ENCODE measurements around the gene TTBK1.

Gene TTBK1

DNA sequence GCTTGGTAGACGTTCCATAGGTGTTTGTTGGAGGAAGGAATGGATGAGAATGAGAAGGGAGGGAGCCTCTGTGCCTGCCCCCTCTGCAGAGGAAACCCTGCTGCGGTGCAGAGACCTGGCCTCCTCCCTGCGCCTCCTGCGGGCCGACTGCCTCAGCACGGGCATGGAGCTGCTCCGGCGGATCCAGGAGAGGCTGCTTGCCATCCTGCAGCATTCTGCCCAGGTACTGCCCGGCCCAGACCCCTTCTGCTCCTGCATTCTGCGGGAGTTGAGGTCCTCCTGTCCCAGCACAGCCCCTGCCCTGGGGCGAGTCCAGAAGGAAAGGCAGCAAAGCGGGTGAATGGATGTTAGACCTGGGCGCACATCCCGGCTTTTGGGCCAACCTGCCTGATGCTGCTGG lies 20.1 kb upstream of the TTBK1 start:
- TF ChIP-seq, protein P1, sequence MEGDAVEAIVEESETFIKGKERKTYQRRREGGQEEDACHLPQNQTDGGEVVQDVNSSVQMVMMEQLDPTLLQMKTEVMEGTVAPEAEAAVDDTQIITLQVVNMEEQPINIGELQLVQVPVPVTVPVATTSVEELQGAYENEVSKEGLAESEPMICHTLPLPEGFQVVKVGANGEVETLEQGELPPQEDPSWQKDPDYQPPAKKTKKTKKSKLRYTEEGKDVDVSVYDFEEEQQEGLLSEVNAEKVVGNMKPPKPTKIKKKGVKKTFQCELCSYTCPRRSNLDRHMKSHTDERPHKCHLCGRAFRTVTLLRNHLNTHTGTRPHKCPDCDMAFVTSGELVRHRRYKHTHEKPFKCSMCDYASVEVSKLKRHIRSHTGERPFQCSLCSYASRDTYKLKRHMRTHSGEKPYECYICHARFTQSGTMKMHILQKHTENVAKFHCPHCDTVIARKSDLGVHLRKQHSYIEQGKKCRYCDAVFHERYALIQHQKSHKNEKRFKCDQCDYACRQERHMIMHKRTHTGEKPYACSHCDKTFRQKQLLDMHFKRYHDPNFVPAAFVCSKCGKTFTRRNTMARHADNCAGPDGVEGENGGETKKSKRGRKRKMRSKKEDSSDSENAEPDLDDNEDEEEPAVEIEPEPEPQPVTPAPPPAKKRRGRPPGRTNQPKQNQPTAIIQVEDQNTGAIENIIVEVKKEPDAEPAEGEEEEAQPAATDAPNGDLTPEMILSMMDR (IDR thresholded peaks at IDR 0.05; ENCODE audit: low read depth, low read length): no peak
- no peak for DNase-seq (ENCODE audit: extremely low read depth, low read depth)

DNA sequence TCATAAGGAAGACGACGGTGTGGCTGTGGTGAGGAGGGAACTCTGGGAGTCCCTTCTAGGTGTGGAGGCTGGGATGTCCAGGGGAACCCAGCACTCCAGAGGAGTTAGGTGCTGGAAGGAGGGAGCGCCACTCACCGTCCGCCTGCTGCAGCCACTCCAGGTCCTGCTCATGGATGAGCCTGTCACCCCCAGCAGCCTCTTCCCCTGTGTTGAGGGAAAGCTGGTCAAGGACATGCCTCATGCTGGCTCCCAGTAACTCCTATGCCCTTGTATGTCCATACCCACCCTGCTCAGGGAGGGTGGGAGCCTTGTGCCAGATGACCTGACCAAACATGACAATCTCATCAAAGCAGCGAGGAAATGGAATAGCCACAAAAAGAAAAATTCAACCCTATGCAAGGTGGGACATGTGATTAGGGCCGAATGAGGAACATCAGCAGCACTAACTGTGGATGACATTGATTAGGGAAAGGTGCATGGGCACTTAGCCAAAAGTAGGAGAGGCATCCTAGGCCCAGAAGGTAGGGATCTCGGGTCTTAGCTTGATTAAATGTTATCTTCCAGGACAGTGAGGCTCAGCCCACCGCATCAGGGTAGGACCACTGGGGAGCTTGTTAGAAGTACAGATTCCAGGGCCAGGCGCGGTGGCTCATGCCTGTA lies 17.0 kb upstream of the TTBK1 start:
- TF ChIP-seq, protein P1 (IDR thresholded peaks at IDR 0.05; ENCODE audit: low read depth, low read length): no peak

DNA sequence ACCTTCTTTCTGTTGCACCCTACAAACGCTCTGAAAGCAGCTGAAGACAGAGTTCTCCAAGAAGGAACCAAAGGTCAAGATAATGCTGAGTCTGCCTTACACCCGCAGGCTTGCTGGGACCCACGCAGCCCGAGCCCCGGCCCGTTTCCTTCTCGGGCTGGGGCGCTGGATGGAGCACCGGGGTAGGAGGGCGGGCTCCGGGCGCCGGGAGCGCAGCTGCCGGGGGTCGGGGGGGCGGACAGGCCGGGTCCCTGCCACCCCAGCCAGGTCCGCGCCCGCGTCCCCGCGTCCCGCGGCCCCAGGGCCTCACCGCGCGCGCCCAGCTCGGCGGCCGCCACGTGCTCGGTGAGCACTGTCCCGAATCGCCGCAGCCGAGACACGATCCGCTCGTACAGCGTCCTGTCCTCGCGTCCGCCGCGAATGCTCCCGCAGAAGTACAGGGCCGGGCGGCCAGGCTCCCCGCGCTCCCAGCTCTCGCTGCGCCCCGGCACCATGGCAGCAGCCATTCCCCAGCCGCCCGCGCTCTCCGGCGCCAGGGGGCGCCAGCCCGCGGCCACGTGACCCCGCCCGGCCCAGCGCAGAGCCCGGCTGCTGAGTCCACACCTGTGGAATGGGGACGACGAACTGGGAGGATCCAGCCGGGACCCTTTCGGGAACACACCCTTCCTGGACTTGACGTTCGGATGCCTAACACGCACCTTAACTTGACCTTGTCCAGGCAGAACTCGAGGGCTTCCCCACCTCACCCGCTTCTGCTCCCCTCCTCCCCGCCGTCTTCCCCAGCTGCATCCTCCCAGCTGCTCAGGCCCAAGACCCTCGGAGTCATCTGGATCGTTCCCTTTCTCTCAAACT lies 14.1 kb upstream of the TTBK1 start, which contains the start of gene DNPH1:
Gene DNPH1 (minus strand): TSS at position 531 of the 852 bp plus-strand sequence. CDS start 25 bp downstream, at position 506.
- DNase-seq (ENCODE audit: extremely low read depth, low read depth): peak; percentile 23
- TF ChIP-seq, protein P1 (IDR thresholded peaks at IDR 0.05; ENCODE audit: low read depth, low read length): peak; percentile 43

More for the DNA sequence above, 17.0 kb upstream of the TTBK1 start:
- DNase-seq (ENCODE audit: extremely low read depth, low read depth): no peak

DNA sequence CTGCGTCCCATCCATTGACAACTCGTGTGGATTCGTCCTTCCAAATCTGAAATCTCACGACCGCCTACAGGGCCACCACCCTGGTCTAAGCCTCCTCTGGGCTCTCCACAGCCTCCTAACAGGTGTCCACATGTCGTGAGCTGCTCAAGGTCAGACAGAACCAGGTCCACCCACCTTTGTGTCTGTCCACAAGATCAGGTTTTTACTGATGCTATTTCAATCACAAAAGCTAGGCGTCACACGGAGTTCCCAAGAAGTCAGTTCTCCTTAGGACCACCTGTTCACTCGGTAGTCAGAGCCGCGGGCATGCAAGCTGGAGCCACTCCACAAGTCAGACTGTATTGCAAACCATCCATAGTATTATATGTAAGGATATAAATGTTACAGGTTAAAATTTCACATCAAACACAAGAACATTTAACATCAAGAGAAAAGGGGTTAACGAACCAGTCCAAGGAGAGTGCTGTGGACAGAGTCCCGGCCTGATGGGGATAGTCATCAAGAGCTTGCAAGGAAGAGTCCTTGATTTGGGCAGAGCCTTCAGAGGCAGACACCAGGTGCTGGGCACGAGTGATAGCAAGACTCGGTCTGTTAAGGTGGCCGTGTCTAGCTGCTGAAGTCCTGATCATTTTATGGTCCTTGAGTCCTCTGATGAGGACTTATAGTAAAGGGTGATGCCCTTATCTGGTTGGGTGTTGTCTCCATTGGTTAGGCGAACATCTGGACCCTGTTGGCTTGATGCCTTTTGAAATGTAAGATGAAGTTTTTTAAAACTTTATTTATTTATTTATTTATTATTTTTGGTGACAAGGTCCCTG lies 13.3 kb upstream of the TTBK1 start:
- no peak for DNase-seq (ENCODE audit: extremely low read depth, low read depth)

DNA sequence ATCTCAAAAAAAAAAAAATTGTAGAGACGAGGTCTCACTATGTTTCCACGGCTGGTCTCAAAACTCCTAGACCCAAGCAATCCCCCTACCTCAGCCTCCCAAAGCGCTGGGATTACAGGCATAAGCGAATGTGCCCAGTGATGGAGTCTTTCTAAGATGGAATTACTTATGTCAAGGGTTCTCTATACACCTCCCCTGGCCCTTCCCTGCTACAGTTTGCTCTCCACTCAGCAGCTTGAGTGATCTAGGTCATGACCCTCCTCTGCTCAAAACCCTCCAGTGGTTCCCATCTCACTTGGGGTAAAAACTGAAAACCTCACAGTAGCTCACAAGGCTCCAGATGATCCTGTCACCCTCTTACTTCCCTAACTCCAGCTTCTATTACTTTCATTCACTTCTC lies 12.2 kb upstream of the TTBK1 start:
- DNase-seq (ENCODE audit: extremely low read depth, low read depth): no peak

More for the DNA sequence above, 13.3 kb upstream of the TTBK1 start:
- TF ChIP-seq, protein P1 (IDR thresholded peaks at IDR 0.05; ENCODE audit: low read depth, low read length): no peak

DNA sequence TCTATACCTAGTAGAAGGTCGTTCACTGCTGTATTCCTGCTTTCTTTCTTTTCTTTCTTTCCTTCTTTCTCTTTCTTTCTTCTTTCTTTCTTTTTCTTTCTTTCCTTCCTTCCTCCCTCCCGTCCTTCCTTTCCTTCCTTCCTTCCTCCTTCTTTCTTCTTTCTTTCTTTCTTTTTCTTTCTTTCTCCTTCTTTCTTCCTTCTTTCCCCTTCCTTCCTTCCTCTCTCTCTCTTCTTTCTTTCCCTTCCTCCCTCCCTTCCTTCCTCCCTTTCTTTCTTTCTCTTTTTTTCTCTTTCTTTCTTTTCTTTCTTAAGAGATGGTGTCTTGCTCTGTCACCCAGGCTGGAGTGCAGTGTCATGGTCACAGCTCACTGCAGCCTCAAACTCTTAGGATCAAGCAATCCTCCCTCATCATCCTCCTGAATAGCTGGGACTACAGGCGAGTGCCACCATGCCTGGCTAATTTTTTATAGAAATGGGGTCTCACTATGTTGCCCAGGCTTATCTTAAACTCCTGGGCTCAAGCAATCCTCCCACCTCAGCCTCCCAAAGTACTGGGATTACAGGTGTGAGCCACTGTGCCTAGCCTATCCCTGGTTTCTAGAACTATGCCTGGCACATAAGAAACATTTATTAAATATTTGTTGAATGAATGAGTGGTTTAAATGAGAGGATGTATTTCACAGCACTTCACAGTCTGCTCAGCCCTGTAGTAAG lies 11.4 kb upstream of the TTBK1 start:
- DNase-seq (ENCODE audit: extremely low read depth, low read depth): no peak

More for the DNA sequence above, 12.2 kb upstream of the TTBK1 start:
- TF ChIP-seq, protein P1 (IDR thresholded peaks at IDR 0.05; ENCODE audit: low read depth, low read length): no peak

More for the DNA sequence above, 11.4 kb upstream of the TTBK1 start:
- TF ChIP-seq, protein P1 (IDR thresholded peaks at IDR 0.05; ENCODE audit: low read depth, low read length): no peak

Data from AG09319 (cell line).